Prostate gland (tissue), 2 donors: Measurements from ENCODE around the gene RUNX3.

Experiments
- CTCF ChIP-seq, 4 experiments: fragments of 200-600 bp in 2 of 4; fragments of 450-650 bp in 2 of 4; sonication (generic) in 2 of 4; IDR thresholded peaks; 1 replicate in 3 of 4; 2 replicates in 1 of 4; pipeline ENCODE4 v1.5.1; 2016 to 2019; ENCODE audit warnings: antibody characterized with exemption in 4 of 4, mild to moderate bottlenecking in 2 of 4, moderate library complexity in 2 of 4
- POLR2A ChIP-seq: fragments of 450-650 bp; IDR thresholded peaks from one replicate; pipeline ENCODE4 v1.6.1; 2016; ENCODE audit warnings: antibody characterized with exemption, mild to moderate bottlenecking
- POLR2AphosphoS5 ChIP-seq: sonication (generic); formaldehyde crosslinking; IDR thresholded peaks from one replicate; pipeline ENCODE4 v1.6.1; 2017; ENCODE audit warnings: antibody characterized with exemption

DNA sequence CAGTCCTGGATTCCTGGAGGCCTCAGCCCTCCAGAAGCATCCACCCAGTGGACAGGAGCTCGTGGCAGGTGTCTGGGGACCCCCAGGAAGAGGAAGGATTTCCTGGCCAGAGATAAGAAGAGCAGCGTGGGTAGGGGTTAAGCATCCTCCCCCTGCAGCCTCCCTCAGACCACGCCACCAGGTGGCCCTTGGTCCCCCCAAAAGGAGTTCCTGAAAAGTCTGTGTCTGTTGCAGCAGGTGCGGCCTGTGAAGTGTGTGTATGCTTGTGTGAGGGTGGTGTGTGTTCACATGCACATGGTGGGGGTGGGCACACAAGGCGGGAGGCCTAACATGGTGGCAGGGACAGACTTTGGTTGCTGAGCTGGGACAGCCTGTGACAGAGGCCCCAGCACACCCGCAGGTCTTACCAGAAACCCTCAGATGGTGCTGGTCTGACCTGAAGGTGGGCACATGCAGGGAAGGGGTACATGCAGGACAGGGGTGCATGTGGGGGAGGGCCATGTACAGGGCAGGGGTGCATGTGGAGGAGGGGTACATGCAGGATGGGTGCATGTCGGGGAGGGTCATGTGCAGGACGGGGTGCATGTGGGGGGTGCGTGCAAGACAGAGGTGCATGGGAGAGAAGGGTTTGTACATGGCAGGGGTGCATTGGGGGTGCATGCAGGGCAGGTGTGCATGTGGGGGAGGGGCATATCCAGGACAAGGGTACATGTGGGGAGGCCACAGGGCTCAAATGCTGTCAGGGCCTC is 18.2 kb upstream of the RUNX3 start:
- no peak for TF ChIP-seq CTCF (IDR thresholded peaks at IDR 0.05)
- no peak for TF ChIP-seq POLR2A
- TF ChIP-seq POLR2AphosphoS5: no peak
